Subcutaneous abdominal adipose tissue (tissue), 5 donors: ENCODE results near the gene POP7.
"Not testable (repeated sequence)": the region's sequence is repeated elsewhere in the genome, so short reads cannot be mapped to it uniquely, and the experiment has no call there.

Source experiments
- H3K27ac ChIP-seq: one replicate; pipeline ENCODE4 v1.7.0; 2013; ENCODE audit warnings: low read depth, mild to moderate bottlenecking, inconsistent platforms, low read length, moderate library complexity
- H3K27me3 ChIP-seq, 5 donors: one replicate each; pipeline ENCODE4 v1.7.0; 2013; ENCODE audit warnings: low read length in 5 of 5, inconsistent platforms in 1 of 5; ENCODE audit not compliant: control insufficient read depth in 5 of 5, insufficient read depth in 4 of 5
- H3K36me3 ChIP-seq, 5 donors: one replicate each; pipeline ENCODE4 v1.7.0; 2013; ENCODE audit warnings: low read length in 5 of 5; ENCODE audit not compliant: control insufficient read depth in 5 of 5, insufficient read depth in 5 of 5
- H3K4me1 ChIP-seq, 5 donors: one replicate each; pipeline ENCODE4 v1.7.0; 2013; ENCODE audit warnings: low read length in 5 of 5, mild to moderate bottlenecking in 3 of 5, moderate library complexity in 1 of 5; ENCODE audit not compliant: control insufficient read depth in 5 of 5, insufficient read depth in 5 of 5
- H3K4me3 ChIP-seq, 5 donors: one replicate each; pipeline ENCODE4 v1.7.0; 2013; ENCODE audit warnings: low read length in 5 of 5, low read depth in 1 of 5
- H3K9ac ChIP-seq, 5 donors: one replicate each; pipeline ENCODE4 v1.7.0; 2013; ENCODE audit warnings: low read length in 5 of 5, mild to moderate bottlenecking in 4 of 5, moderate library complexity in 3 of 5
- H3K9me3 ChIP-seq, 5 donors: one replicate each; pipeline ENCODE4 v1.7.0; 2013; ENCODE audit warnings: low read length in 5 of 5; ENCODE audit not compliant: control insufficient read depth in 5 of 5
- donor health status: healthy.
- donor health status: healthy.
- donor health status: healthy.
- donor health status: healthy.
- donor health status: healthy.

The POP7 gene

DNA sequence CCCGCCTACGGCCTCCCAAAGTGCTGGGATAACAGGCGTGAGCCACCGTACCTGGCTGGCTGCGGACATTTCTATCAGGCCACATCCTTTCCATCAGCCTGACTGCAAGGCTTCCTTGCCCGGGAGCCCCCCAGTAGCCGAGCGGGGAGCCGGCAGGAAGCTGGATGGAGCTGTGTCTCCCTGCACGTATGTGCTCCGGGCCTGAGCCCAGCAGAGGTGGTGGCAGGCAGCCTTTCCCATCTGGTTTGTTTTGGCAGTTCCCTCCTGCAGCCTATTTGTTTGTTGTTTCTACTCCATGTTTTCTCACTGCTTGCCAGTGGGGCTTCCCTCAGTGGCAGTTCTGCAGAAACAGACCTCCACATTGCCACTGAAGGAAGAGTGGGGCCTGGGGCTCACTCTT is 5.4 kb downstream of the POP7 start:
- Histone ChIP-seq H3K4me1 (peaks cover 2 to 12% (median 12%) of the 10 kb centered on the region in 5 donors), H3K36me3 (peaks cover 0 to 3% (median 2%) of the 10 kb centered on the region in 5 donors), H3K27me3 (peaks cover 0 to 3% (median 0%) of the 10 kb centered on the region in 5 donors), H3K9me3 (no peaks in the 10 kb centered on the region), H3K4me3 (no peak overlapping the region), H3K9ac (no peak overlapping the region), H3K27ac (no peak overlapping the region)

GRCh38 chr7:100714725-100715124 is 8.8 kb downstream of the POP7 start:
- H3K9ac ChIP-seq, result no peak overlapping the region
- peaks cover 0 to 5% (median 3%) of the 10 kb centered on the region in 5 donors for H3K9me3 ChIP-seq
- no peak overlapping the region for H3K27ac ChIP-seq
- H3K4me1 ChIP-seq, result no peaks in the 10 kb centered on the region
- H3K4me3 ChIP-seq, result no peak overlapping the region
- H3K27me3 ChIP-seq, result peaks cover 2 to 8% (median 4%) of the 10 kb centered on the region in 5 donors
- H3K36me3 ChIP-seq, result peaks cover 0 to 3% (median 0%) of the 10 kb centered on the region in 5 donors

DNA sequence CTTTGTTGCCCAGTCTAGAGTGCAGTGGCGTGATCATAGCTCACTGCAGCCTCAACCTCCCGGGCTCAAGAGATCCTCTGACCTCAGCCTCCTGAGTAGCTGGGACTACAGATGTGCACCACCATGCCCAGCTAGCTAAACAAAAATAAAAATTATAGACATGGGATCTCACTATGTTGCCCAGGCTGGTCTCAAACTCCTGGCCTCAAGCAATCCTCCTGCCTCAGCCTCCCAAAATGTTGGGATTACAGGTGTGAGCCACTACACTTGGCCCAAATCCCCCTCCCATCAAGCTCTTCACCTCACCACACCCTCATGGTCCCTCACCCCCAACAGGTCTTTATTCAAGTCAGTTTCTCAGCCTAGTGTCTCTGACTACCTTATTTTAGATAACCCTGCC is 11.2 kb downstream of the POP7 start:
- not testable (repeated sequence) for H3K4me3 ChIP-seq, H3K36me3 ChIP-seq, H3K9me3 ChIP-seq, H3K27ac ChIP-seq, H3K9ac ChIP-seq, H3K4me1 ChIP-seq
- peaks cover 14 to 26% (median 23%) of the 10 kb centered on the region in 5 donors for H3K27me3 ChIP-seq

DNA sequence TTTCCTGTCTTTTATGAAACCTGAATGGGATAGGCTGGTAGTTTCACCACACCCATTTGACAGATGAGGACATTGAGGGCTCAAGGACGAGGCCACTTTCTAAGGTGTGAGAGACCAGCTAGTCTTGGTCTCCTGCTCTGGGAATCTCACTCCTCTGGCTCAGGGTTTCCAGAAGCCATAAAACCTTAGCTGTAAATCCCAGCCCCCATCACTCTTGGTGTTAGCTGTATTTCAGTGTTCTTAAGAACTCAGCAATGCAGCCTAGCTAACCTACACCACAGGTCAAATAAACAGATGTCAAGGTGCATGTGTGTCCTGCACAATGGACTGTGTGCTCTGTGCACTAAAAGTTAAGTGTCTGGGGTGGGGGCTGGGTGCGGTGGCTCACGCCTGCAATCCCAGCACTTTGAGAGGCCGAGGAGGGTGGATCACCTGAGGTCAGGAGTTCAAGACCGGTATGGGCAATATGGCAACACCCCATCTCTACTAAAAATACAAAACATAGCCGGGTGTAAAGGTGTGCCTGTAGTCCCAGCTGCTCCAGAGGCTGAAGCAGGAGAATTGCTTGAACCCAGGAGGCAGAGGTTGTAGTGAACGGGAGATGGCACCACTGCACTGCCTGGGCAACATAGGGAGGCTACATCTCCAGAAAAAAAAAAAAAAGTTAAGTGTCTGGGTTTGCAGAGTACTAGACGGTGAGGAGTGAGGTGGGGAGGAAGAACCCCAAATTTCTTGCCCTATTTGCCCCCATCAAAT is 13.8 kb downstream of the POP7 start:
- Histone ChIP-seq H3K36me3 (no peaks in the 10 kb centered on the region), H3K4me1 (peaks cover 0 to 4% (median 0%) of the 10 kb centered on the region in 5 donors), H3K9ac (no peak overlapping the region), H3K27me3 (peaks cover 14 to 35% (median 32%) of the 10 kb centered on the region in 5 donors), H3K27ac (no peak overlapping the region), H3K9me3 (peaks cover 0 to 5% (median 3%) of the 10 kb centered on the region in 5 donors), H3K4me3 (no peak overlapping the region)

- Histone ChIP-seq H3K4me3 (no peak within 1 kb of the TSS), H3K4me1 (peaks cover 0 to 4% (median 0%) of the 10 kb centered on the region in 5 donors), H3K27me3 (peaks cover 14 to 36% (median 32%) of the 10 kb centered on the region in 5 donors), H3K9me3 (peaks cover 0 to 5% (median 3%) of the 10 kb centered on the region in 5 donors), H3K27ac (no peak within 1 kb of the TSS), H3K36me3 (no peaks in the 10 kb centered on the region), H3K9ac (no peak within 1 kb of the TSS)
Observed at GRCh38 chr7:100720279-100720670, 14.4 kb downstream of the POP7 start, which contains the start of gene EPO. EPO (plus strand) TSS chr7:100720468; CDS start chr7:100720981, 513 bp downstream.

- H3K9me3 ChIP-seq, result peaks cover 0 to 5% (median 3%) of the 10 kb centered on the region in 5 donors
- no peak overlapping the region for H3K9ac ChIP-seq
- H3K4me3 ChIP-seq, result no peak overlapping the region
- H3K27me3 ChIP-seq, result peaks cover 17 to 36% (median 32%) of the 10 kb centered on the region in 5 donors
- no peak overlapping the region for H3K27ac ChIP-seq
- H3K4me1 ChIP-seq, result peaks cover 0 to 4% (median 0%) of the 10 kb centered on the region in 5 donors
- H3K36me3 ChIP-seq, result no peaks in the 10 kb centered on the region
Observed at GRCh38 chr7:100720671-100721504, 15.0 kb downstream of the POP7 start.

DNA sequence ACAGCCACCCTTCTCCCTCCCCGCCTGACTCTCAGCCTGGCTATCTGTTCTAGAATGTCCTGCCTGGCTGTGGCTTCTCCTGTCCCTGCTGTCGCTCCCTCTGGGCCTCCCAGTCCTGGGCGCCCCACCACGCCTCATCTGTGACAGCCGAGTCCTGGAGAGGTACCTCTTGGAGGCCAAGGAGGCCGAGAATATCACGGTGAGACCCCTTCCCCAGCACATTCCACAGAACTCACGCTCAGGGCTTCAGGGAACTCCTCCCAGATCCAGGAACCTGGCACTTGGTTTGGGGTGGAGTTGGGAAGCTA is 15.5 kb downstream of the POP7 start:
- H3K36me3 ChIP-seq, result no peaks in the 10 kb centered on the region
- no peak overlapping the region for H3K4me3 ChIP-seq
- H3K9me3 ChIP-seq, result peaks cover 0 to 5% (median 3%) of the 10 kb centered on the region in 5 donors
- H3K9ac ChIP-seq, result no peak overlapping the region
- no peak overlapping the region for H3K27ac ChIP-seq
- H3K27me3 ChIP-seq, result peaks cover 19 to 36% (median 32%) of the 10 kb centered on the region in 5 donors
- H3K4me1 ChIP-seq, result peaks cover 0 to 4% (median 0%) of the 10 kb centered on the region in 5 donors

GRCh38 chr7:100722480-100723212 is 16.7 kb downstream of the POP7 start:
- H3K9ac ChIP-seq, result no peak overlapping the region
- H3K27me3 ChIP-seq, result peaks cover 19 to 36% (median 32%) of the 10 kb centered on the region in 5 donors
- peaks cover 0 to 4% (median 0%) of the 10 kb centered on the region in 5 donors for H3K4me1 ChIP-seq
- H3K9me3 ChIP-seq, result peaks cover 0 to 4% (median 3%) of the 10 kb centered on the region in 5 donors
- no peak overlapping the region for H3K27ac ChIP-seq
- no peaks in the 10 kb centered on the region for H3K36me3 ChIP-seq
- H3K4me3 ChIP-seq, result no peak overlapping the region

GRCh38 chr7:100723732-100724275 is 17.9 kb downstream of the POP7 start:
- Histone ChIP-seq H3K27ac (no peak overlapping the region), H3K36me3 (no peaks in the 10 kb centered on the region), H3K9me3 (no peaks in the 10 kb centered on the region), H3K4me3 (no peak overlapping the region), H3K27me3 (peaks cover 19 to 40% (median 32%) of the 10 kb centered on the region in 5 donors), H3K9ac (no peak overlapping the region), H3K4me1 (peaks cover 0 to 4% (median 0%) of the 10 kb centered on the region in 5 donors)
